Measurements from ENCODE around the gene ATP2C2.

- TF ChIP-seq, protein P1, sequence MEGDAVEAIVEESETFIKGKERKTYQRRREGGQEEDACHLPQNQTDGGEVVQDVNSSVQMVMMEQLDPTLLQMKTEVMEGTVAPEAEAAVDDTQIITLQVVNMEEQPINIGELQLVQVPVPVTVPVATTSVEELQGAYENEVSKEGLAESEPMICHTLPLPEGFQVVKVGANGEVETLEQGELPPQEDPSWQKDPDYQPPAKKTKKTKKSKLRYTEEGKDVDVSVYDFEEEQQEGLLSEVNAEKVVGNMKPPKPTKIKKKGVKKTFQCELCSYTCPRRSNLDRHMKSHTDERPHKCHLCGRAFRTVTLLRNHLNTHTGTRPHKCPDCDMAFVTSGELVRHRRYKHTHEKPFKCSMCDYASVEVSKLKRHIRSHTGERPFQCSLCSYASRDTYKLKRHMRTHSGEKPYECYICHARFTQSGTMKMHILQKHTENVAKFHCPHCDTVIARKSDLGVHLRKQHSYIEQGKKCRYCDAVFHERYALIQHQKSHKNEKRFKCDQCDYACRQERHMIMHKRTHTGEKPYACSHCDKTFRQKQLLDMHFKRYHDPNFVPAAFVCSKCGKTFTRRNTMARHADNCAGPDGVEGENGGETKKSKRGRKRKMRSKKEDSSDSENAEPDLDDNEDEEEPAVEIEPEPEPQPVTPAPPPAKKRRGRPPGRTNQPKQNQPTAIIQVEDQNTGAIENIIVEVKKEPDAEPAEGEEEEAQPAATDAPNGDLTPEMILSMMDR (IDR thresholded peaks at IDR 0.05), result no peak
- TF ChIP-seq POLR2A (IDR thresholded peaks at IDR 0.05) (no peak), POLR2AphosphoS5 (IDR thresholded peaks at IDR 0.05) (no peak), EP300 (IDR thresholded peaks at IDR 0.05) (no peak)
Observed at GRCh38 chr16:84418056-84418849, 49.9 kb downstream of the ATP2C2 start.
